22Rv1 (cell line): Measurements from ENCODE around the gene MAD1L1.

Experiments used
- H3K27ac ChIP-seq: fragments of 450-650 bp; 2 replicates; pipeline ENCODE4 v1.5.1; 2017
- CTCF ChIP-seq: fragments of 450-650 bp; IDR thresholded peaks from 2 replicates; pipeline ENCODE4 v1.5.1; 2017; ENCODE audit warnings: mild to moderate bottlenecking
- ZFX ChIP-seq: fragments of 450-650 bp; IDR thresholded peaks from 2 replicates; pipeline ENCODE4 v1.6.1; 2017; ENCODE audit warnings: antibody characterized with exemption, borderline replicate concordance

The MAD1L1 gene

GRCh38 chr7:2253525-2254244 is 20.9 kb upstream of the MAD1L1 start:
- TF ChIP-seq CTCF (no peak), ZFX (no peak)
- no peak overlapping the region for H3K27ac ChIP-seq

- H3K27ac ChIP-seq: no peak overlapping the region
Observed at GRCh38 chr7:2253021-2253420, 20.3 kb upstream of the MAD1L1 start.

GRCh38 chr7:2251841-2252771 is 19.4 kb upstream of the MAD1L1 start:
- H3K27ac ChIP-seq: no peak overlapping the region
- TF ChIP-seq CTCF: no peak
- TF ChIP-seq ZFX: no peak

More at GRCh38 chr7:2253021-2253420, 20.3 kb upstream of the MAD1L1 start:
- TF ChIP-seq CTCF (no peak), ZFX (no peak)

- H3K27ac ChIP-seq: no peak overlapping the region
- no peak for TF ChIP-seq ZFX
- TF ChIP-seq CTCF: no peak
Observed at GRCh38 chr7:2251381-2251780, 18.6 kb upstream of the MAD1L1 start.

GRCh38 chr7:2249744-2250323 is 17.1 kb upstream of the MAD1L1 start:
- no peak overlapping the region for H3K27ac ChIP-seq
- TF ChIP-seq ZFX (no peak), CTCF (no peak)

GRCh38 chr7:2248984-2249694 is 16.4 kb upstream of the MAD1L1 start:
- no peak overlapping the region for H3K27ac ChIP-seq
- TF ChIP-seq CTCF (no peak), ZFX (no peak)
